Prostate gland (tissue), 2 donors: ENCODE measurements around the gene HECW1. TPM values are rescaled to one million over a fixed set of nuclear protein-coding genes. Genes with fewer than 3 reads are reported as not detected.
A peak's percentile ranks its signal among the peaks of the same experiment; 100 is the strongest.

Experiments used
- DNase-seq: peaks from one replicate; pipeline ENCODE4 v3.0.0-alpha.2; 2019; ENCODE audit warnings: low spot score
- H3K27ac ChIP-seq, 2 donors: fragments of 200-600 bp; sonication (generic); 2 replicates each; pipeline ENCODE4 v1.5.1; 2017 to 2019
- H3K27me3 ChIP-seq: fragments of 200-600 bp; sonication (generic); replicated peaks from 2 replicates; pipeline ENCODE4 v1.5.1; 2019; ENCODE audit not compliant: insufficient read depth
- H3K36me3 ChIP-seq, 2 donors: fragments of 200-600 bp; sonication (generic); 1 replicate in 1 of 2; 2 replicates in 1 of 2; pipeline versions ENCODE4 v1.5.1 to v1.8.1; 2017 to 2019
- H3K4me1 ChIP-seq: fragments of 200-600 bp; sonication (generic); replicated peaks from 2 replicates; pipeline ENCODE4 v1.5.1; 2019
- H3K4me3 ChIP-seq, 2 donors: fragments of 200-600 bp; sonication (generic); 2 replicates each; pipeline ENCODE4 v1.5.1; 2017 to 2019
- H3K9me3 ChIP-seq: fragments of 200-600 bp; sonication (generic); 2 replicates; pipeline ENCODE4 v1.5.1; 2017
- CTCF ChIP-seq, 4 experiments: fragments of 200-600 bp in 2 of 4; fragments of 450-650 bp in 2 of 4; sonication (generic) in 2 of 4; IDR thresholded peaks; 1 replicate in 3 of 4; 2 replicates in 1 of 4; pipeline ENCODE4 v1.5.1; 2016 to 2019; ENCODE audit warnings: antibody characterized with exemption in 4 of 4, mild to moderate bottlenecking in 2 of 4, moderate library complexity in 2 of 4
- POLR2A ChIP-seq: fragments of 450-650 bp; IDR thresholded peaks from one replicate; pipeline ENCODE4 v1.6.1; 2016; ENCODE audit warnings: antibody characterized with exemption, mild to moderate bottlenecking
- POLR2AphosphoS5 ChIP-seq: sonication (generic); formaldehyde crosslinking; IDR thresholded peaks from one replicate; pipeline ENCODE4 v1.6.1; 2017; ENCODE audit warnings: antibody characterized with exemption
- WGBS: methylation state at CpG from one replicate; pipeline ENCODE4 v1.1.5; 2018; 5-methylcytosine and 5-hydroxymethylcytosine counted together
- intact Hi-C: fragments of 100-400 bp; cut with DNase I; formaldehyde crosslinking; loops from one replicate; pipeline ENCODE4 v1.14.2; 2022
- microRNA-seq: library from miRNA; unstranded; fragments of <30 nt; microRNA quantifications from one replicate; pipeline ENCODE4, GENCODE V29; 2016
- small RNA-seq, 2 donors: library from RNA; depleted of rRNA; stranded (forward); fragments of <200 nt; gene quantifications; one replicate each; pipeline ENCODE3, GENCODE V24; 2016
- total RNA-seq, 2 donors: library from RNA; depleted of rRNA; stranded (reverse); fragments of >200 nt; gene quantifications; one replicate each; pipeline ENCODE4 v1.1.0, GENCODE V29; 2016

HECW1 gene
- total RNA-seq, 2 donors from 2014 or later, result 1.4 to 10.3 TPM

- no peaks in the 10 kb centered on the region for H3K36me3 ChIP-seq
- no peaks in the 10 kb centered on the region for H3K4me1 ChIP-seq
- TF ChIP-seq CTCF (IDR thresholded peaks at IDR 0.05), result no peak
- no peak for TF ChIP-seq POLR2A
- TF ChIP-seq POLR2AphosphoS5, result no peak
- DNase-seq, result no peak
- H3K27ac ChIP-seq, result no peak overlapping the region
- H3K9me3 ChIP-seq, result no peaks in the 10 kb centered on the region
- H3K27me3 ChIP-seq, result no peaks in the 10 kb centered on the region
- 51% methylated on average over 3 of the region's 3 CpGs for WGBS
- no peak overlapping the region for H3K4me3 ChIP-seq
- intact Hi-C loops, result no loop called here
Measured at GRCh38 chr7:43612599-43613589, 500.4 kb downstream of the HECW1 start.

Small RNA genes within 50 kb of the gene (microRNA-seq; reads per million reads assigned to microRNA genes)
- 6.0 reads per million, percentile 45 among the genes with 10 or more reads in this experiment for gene MIR3943

Small RNA genes within 50 kb of the gene (small RNA-seq; reads per million reads assigned to genes)
- gene MIR3943, result 0.09 to 0.20 reads per million in 2 donors
- gene RF00019, result 0 reads per million in 2 donors
- gene RNU6-575P, result 0 reads per million in 2 donors
- gene RNU7-35P, result 0 reads per million in 2 donors

Other genes with a start within 250 kb of the HECW1 start
- gene C7orf25, start 200.6 kb upstream of the HECW1 start, total RNA-seq, result 10 to 100 TPM in 1 of 2 donors, 1 to 10 TPM in 1; 7.5 to 20.8 TPM
- 10 to 100 TPM; 56.2 to 79.1 TPM for gene PSMA2, start 180.5 kb upstream of the HECW1 start, total RNA-seq
- 10 to 100 TPM; 48.3 to 65.7 TPM for gene MRPL32, start 180.3 kb upstream of the HECW1 start, total RNA-seq